Activated naive CD4-positive, alpha-beta T cell treated with anti-CD3 and anti-CD28 coated beads, Interleukin-2, amount 10 ng/mL, durations not matched to agents 7 days and 5 days (primary cell): ENCODE results near the gene PPP4R2.
"Not testable (repeated sequence)": the region's sequence is repeated elsewhere in the genome, so short reads cannot be mapped to it uniquely, and the experiment has no call there.

Source experiments
- CTCF ChIA-PET: fragments of 350-600 bp; sonication (Branson Sonifier 250); formaldehyde crosslinking; loops from one replicate; lab custom pipeline; 2021; ENCODE audit warnings: antibody characterized with exemption; lab: Charles Lee
- DNase-seq: peaks from one replicate; pipeline ENCODE4 v3.0.0-alpha.2; 2020
- H3K27ac Mint-ChIP-seq: one replicate; pipeline ENCODE4 v1.8.0; 2021; ENCODE audit warnings: mild to moderate bottlenecking, moderate library complexity, mixed read lengths
- H3K27me3 Mint-ChIP-seq: one replicate; pipeline ENCODE4 v1.8.0; 2021; ENCODE audit warnings: mild to moderate bottlenecking, mixed read lengths
- H3K36me3 Mint-ChIP-seq: one replicate; pipeline ENCODE4 v1.8.0; 2021; ENCODE audit warnings: mixed read lengths
- H3K4me1 Mint-ChIP-seq: one replicate; pipeline ENCODE4 v1.8.0; 2021; ENCODE audit warnings: mixed read lengths
- H3K4me3 Mint-ChIP-seq: one replicate; pipeline ENCODE4 v1.8.0; 2021; ENCODE audit warnings: mild to moderate bottlenecking, moderate library complexity, mixed read lengths
- H3K9me3 Mint-ChIP-seq: one replicate; pipeline ENCODE4 v1.8.0; 2021; ENCODE audit warnings: mixed read lengths

PPP4R2 gene

DNA sequence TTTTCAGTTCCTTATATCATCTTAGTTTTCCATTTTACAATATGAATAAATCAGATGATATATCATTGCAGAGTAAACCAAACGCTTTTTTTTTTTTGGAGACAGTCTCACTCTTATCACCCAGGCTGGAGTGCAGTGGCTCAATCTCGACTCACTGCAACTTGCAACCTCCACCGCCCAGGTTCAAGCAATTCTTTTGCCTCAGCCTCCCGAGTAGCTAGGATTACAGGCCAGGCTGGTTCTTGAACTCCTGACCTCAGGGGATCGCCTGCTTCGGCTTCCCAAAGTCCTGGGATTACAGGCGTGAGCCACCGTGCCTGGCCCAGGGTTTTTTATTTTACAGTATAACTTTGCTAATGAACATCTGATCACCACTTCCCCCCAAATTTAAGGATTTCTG, 59.0 kb downstream of the PPP4R2 start:
- no peaks in the 10 kb centered on the region for H3K27me3 Mint-ChIP-seq
- H3K27ac Mint-ChIP-seq: no peak overlapping the region
- H3K9me3 Mint-ChIP-seq: no peaks in the 10 kb centered on the region
- H3K4me3 Mint-ChIP-seq: no peak overlapping the region
- CTCF ChIA-PET: interaction anchor here (1.0 to 6.3 kb wide), 12 partner anchors 11 to 1180 kb away, joined by 3 to 53 read pairs (median 6); partner anchors contain the start of genes PPP4R2 and SHQ1
- no peak for DNase-seq
- H3K4me1 Mint-ChIP-seq: peaks cover 3% of the 10 kb centered on the region
- H3K36me3 Mint-ChIP-seq: peaks cover 7% of the 10 kb centered on the region

- Mint-ChIP-seq H3K36me3 (peaks cover 7% of the 10 kb centered on the region), H3K27me3 (no peaks in the 10 kb centered on the region), H3K27ac (no peak overlapping the region), H3K9me3 (no peaks in the 10 kb centered on the region), H3K4me1 (peaks cover 3% of the 10 kb centered on the region), H3K4me3 (no peak overlapping the region)
- CTCF ChIA-PET: interaction anchor here (0.8 to 6.3 kb wide), 26 partner anchors 9 to 1180 kb away, joined by 3 to 53 read pairs (median 4); partner anchors contain the start of genes PPP4R2 and SHQ1
- DNase-seq: no peak
These were observed 59.6 kb downstream of the PPP4R2 start for GRCh38 chr3:73056014-73056844.

DNA sequence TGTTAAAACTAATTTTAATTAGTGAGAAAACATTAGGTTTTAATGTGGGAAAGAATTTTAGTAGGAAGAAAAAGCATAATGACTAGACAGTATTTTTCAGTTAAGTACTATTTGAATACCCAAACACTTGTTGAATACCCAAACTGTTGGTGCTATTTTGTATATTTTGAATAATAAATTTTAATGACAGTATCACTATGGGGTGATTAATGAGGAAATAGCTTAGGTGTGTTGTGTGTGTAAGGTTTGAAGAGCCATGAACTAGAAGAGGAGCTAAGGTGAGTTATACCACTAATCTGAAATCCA, 60.2 kb downstream of the PPP4R2 start:
- no peaks in the 10 kb centered on the region for H3K27me3 Mint-ChIP-seq
- H3K9me3 Mint-ChIP-seq: no peaks in the 10 kb centered on the region
- H3K36me3 Mint-ChIP-seq: peaks cover 9% of the 10 kb centered on the region
- DNase-seq: no peak
- H3K27ac Mint-ChIP-seq: no peak overlapping the region
- CTCF ChIA-PET: interaction anchor here (0.8 to 6.3 kb wide), 23 partner anchors 9 to 1181 kb away, joined by 3 to 53 read pairs (median 4); partner anchors contain the start of gene PPP4R2
- H3K4me1 Mint-ChIP-seq: peaks cover 3% of the 10 kb centered on the region
- H3K4me3 Mint-ChIP-seq: no peak overlapping the region

- Mint-ChIP-seq H3K4me3 (no peak overlapping the region), H3K27me3 (no peaks in the 10 kb centered on the region), H3K4me1 (peaks cover 3% of the 10 kb centered on the region), H3K36me3 (peaks cover 33% of the 10 kb centered on the region), H3K9me3 (no peaks in the 10 kb centered on the region), H3K27ac (no peak overlapping the region)
- no peak for DNase-seq
- CTCF ChIA-PET: interaction anchor here (1.0 kb wide), 1 partner anchor 168 kb away, joined by 3 read pairs; no protein-coding TSS in a partner anchor
These were observed 63.7 kb downstream of the PPP4R2 start for GRCh38 chr3:73060302-73060723.

DNA sequence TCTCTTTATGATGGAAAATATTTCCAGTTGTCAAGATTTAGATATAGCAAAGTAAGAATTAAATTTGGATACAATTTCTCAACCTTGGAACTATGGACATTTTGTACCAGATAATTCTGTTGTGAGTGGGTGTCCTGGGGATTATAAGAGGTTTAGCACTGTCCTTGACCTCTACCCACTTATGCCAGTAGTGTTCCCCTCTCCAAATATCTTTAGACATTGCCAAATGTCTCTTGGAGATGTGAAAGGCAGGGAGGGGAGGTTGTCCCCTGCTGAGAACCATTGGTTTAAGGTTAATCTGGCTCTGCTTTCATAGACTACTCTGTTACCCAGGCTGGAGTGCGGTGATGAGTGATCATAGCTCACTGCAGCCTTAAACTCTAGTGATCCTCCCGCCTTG, 64.8 kb downstream of the PPP4R2 start, which contains the start of gene EBLN2:
Gene EBLN2, plus strand, starts transcription at position 244 of the 400 bp plus-strand sequence. CDS start 423 bp downstream, outside the sequence.
- no peak within 1 kb of the TSS for H3K4me3 Mint-ChIP-seq
- no peak within 1 kb of the TSS for H3K27ac Mint-ChIP-seq
- H3K9me3 Mint-ChIP-seq: no peaks in the 10 kb centered on the region
- H3K27me3 Mint-ChIP-seq: no peaks in the 10 kb centered on the region
- H3K36me3 Mint-ChIP-seq: peaks cover 38% of the 10 kb centered on the region
- H3K4me1 Mint-ChIP-seq: peaks cover under 1% of the 10 kb centered on the region
- CTCF ChIA-PET: no interaction called here
- DNase-seq: no peak

- not testable (repeated sequence) for DNase-seq, H3K27me3 Mint-ChIP-seq, H3K9me3 Mint-ChIP-seq, H3K4me3 Mint-ChIP-seq, H3K27ac Mint-ChIP-seq, H3K4me1 Mint-ChIP-seq
- H3K36me3 Mint-ChIP-seq: peaks cover 37% of the 10 kb centered on the region
- CTCF ChIA-PET: interaction anchor here (1.4 kb wide), 1 partner anchor 10 kb away, joined by 9 read pairs; no protein-coding TSS in a partner anchor
These were observed 69.6 kb downstream of the PPP4R2 start for GRCh38 chr3:73066243-73066642.

DNA sequence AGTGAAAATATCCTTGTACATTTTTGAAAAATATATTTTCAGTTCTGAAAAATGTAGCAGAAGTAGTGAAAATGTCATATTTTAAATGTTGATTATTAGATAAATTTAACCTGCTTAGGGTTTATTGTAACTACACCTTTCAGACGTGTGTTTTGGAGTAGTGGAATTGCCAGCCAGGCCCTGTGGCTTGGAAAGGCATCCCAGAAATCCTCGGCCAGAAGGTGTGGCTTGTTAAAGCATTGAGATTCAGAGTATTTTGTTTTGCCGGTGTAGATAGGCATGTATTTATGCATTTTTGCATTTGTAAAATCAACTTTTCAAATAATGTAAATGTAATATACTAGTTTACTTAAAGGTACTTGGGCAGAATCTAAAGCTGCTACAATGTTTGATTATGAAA, 71.8 kb downstream of the PPP4R2 start:
- H3K27me3 Mint-ChIP-seq: no peaks in the 10 kb centered on the region
- DNase-seq: no peak
- H3K4me1 Mint-ChIP-seq: peaks cover 15% of the 10 kb centered on the region
- CTCF ChIA-PET: no interaction called here
- H3K9me3 Mint-ChIP-seq: no peaks in the 10 kb centered on the region
- H3K27ac Mint-ChIP-seq: no peak overlapping the region
- H3K36me3 Mint-ChIP-seq: peaks cover 23% of the 10 kb centered on the region
- H3K4me3 Mint-ChIP-seq: no peak overlapping the region

- Mint-ChIP-seq H3K9me3 (no peaks in the 10 kb centered on the region), H3K4me1 (peaks cover 17% of the 10 kb centered on the region), H3K27me3 (no peaks in the 10 kb centered on the region), H3K4me3 (no peak overlapping the region), H3K27ac (no peak overlapping the region), H3K36me3 (peaks cover 22% of the 10 kb centered on the region)
- CTCF ChIA-PET: no interaction called here
- DNase-seq: no peak
These were observed 72.6 kb downstream of the PPP4R2 start for GRCh38 chr3:73069187-73069586.

GRCh38 chr3:73069775-73070444, 73.3 kb downstream of the PPP4R2 start:
- no peaks in the 10 kb centered on the region for H3K9me3 Mint-ChIP-seq
- H3K27me3 Mint-ChIP-seq: no peaks in the 10 kb centered on the region
- no peak overlapping the region for H3K27ac Mint-ChIP-seq
- no peak for DNase-seq
- CTCF ChIA-PET: no interaction called here
- H3K4me3 Mint-ChIP-seq: no peak overlapping the region
- H3K4me1 Mint-ChIP-seq: peaks cover 19% of the 10 kb centered on the region
- peaks cover 15% of the 10 kb centered on the region for H3K36me3 Mint-ChIP-seq

DNA sequence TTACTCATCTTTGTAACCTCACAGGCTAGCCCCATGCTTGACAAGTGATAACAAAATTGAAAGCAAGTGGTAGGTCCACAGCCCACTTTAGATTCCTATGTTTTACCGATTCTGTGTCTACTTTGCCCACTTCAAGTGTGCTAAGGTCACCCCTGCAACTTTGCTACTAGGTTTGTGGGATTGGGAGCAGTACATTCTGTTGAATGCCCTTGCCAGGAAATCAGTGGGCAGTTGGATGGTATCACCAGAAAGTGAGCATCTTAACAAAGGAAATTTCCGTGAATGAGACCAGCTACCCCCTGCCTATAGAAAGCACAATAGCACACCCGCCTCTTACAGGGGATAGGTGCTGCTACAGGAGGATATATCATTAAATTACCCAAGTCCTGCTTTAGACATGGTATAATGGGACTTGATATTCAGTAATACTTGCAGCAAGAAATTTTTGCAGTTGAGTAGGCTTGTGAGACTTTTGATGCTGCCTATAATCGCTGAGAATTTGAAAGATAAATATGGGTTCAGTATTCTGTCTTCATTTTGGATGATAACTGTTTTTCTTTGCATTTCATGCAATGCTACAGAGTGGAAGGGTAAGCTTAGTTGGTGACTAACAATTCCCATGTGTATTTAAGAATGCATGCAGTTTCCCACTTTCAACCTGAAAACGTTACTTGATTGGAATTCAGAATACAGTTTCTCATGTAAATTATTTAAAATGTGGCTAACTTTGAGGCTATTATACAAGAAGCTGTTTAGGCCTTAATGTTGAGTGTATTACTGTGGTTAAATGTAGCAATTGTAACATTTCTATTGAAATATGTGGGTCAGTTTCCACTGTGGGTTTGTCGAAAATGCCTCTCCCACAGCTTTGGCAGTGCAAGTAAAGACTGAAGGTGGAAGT, 74.3 kb downstream of the PPP4R2 start:
- Mint-ChIP-seq H3K4me3 (no peak overlapping the region), H3K4me1 (peaks cover 19% of the 10 kb centered on the region), H3K27ac (no peak overlapping the region), H3K36me3 (peaks cover 9% of the 10 kb centered on the region), H3K27me3 (no peaks in the 10 kb centered on the region), H3K9me3 (no peaks in the 10 kb centered on the region)
- DNase-seq: no peak
- CTCF ChIA-PET: interaction anchor here (1.0 kb wide), 1 partner anchor 132 kb away, joined by 3 read pairs; no protein-coding TSS in a partner anchor

GRCh38 chr3:73071952-73072351, 75.3 kb downstream of the PPP4R2 start:
- H3K27me3 Mint-ChIP-seq: no peaks in the 10 kb centered on the region

DNA sequence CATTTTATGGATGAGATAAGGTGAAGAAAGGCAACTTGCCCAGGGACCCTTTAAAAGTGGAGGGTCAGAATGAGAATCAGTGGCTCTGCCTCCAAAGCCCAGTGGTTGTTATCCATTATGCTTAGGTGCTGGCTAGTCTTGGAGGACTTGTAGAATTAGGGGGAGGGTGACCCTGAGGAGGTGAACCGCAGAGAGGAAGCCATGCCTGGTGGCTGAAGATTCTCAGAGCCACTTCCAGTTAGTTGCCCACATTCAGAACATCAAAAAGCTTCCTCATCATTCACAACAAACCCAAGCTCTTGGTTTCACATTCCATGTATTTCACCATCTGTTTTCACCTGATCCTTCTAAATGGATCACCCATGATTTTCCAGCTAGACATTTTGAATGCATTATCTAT, 76.0 kb downstream of the PPP4R2 start:
- H3K4me3 Mint-ChIP-seq: no peak overlapping the region
- CTCF ChIA-PET: interaction anchor here (1.2 to 1.5 kb wide), 2 partner anchors 14 to 16 kb away, joined by 3 to 5 read pairs; no protein-coding TSS in a partner anchor
- H3K36me3 Mint-ChIP-seq: peaks cover 1% of the 10 kb centered on the region
- H3K9me3 Mint-ChIP-seq: no peaks in the 10 kb centered on the region
- H3K4me1 Mint-ChIP-seq: peaks cover 19% of the 10 kb centered on the region
- DNase-seq: peak; percentile 29
- peak overlapping the region; percentile 37 for H3K27ac Mint-ChIP-seq
- H3K27me3 Mint-ChIP-seq: no peaks in the 10 kb centered on the region

More at GRCh38 chr3:73071952-73072351, 75.3 kb downstream of the PPP4R2 start:
- Mint-ChIP-seq H3K4me3 (no peak overlapping the region), H3K36me3 (peaks cover 4% of the 10 kb centered on the region), H3K9me3 (no peaks in the 10 kb centered on the region), H3K27ac (no peak overlapping the region), H3K4me1 (peaks cover 19% of the 10 kb centered on the region)
- CTCF ChIA-PET: no interaction called here
- DNase-seq: no peak

GRCh38 chr3:73073091-73073707, 76.6 kb downstream of the PPP4R2 start:
- no peaks in the 10 kb centered on the region for H3K27me3 Mint-ChIP-seq
- peaks cover 19% of the 10 kb centered on the region for H3K4me1 Mint-ChIP-seq
- CTCF ChIA-PET: interaction anchor here (1.2 to 1.5 kb wide), 2 partner anchors 13 to 16 kb away, joined by 3 to 5 read pairs; no protein-coding TSS in a partner anchor
- no peak for DNase-seq
- H3K36me3 Mint-ChIP-seq: peaks cover 1% of the 10 kb centered on the region
- H3K9me3 Mint-ChIP-seq: no peaks in the 10 kb centered on the region
- H3K4me3 Mint-ChIP-seq: no peak overlapping the region
- no peak overlapping the region for H3K27ac Mint-ChIP-seq
